ENCODE results near the gene TCEA2. TPM values are rescaled to one million over a fixed set of nuclear protein-coding genes. Genes with fewer than 3 reads are reported as not detected.

Gene TCEA2
- total and polyA plus RNA-seq, 2 of the 13 experiments (the other 11 are each of a cell fraction or from before 2014, with no cell fraction given): 28.1 to 33.7 TPM

DNA sequence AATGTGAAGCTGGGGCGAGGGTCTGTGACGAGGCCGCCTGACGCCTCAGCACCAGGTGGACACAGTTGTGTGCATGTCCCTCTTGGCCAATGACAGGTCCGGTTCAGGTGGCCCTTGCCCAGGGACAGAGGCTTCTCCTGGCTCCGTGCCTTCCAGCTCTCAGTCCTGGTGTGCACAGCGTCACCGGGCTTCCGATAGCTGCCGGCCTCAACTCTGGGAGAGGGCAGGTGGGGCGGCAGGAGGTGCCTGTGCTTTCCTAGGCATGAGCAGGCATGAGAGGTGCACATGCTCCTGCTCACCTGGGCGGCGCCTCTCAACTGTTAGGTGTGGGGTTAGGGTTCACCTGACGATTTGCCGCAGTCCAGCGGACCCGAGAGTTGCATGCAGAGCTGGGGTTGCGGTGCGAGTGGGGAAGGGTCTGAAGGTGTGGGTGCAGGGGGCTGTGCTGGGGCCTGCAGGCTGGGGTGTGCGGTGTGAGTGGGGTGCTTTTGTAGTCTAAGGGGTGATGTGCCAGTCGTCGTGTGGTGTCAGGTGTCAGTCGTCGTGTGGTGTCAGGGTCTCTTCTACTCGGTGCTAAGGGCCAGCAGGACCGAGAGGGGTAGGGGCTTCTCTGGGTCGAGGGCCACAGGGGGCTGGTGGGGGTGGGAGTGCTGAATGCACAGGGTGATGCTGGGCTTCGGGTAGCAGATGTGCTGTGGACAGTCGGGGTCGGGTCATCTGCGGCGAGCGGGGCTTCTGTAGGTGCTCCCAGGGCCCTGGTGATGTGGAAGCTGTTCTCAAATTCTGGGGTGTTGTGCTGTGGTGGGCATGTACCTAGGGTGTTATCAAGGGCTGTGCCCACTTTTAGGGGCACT lies 9.8 kb upstream of the TCEA2 start (continued):
- TF ChIP-seq, protein P1, sequence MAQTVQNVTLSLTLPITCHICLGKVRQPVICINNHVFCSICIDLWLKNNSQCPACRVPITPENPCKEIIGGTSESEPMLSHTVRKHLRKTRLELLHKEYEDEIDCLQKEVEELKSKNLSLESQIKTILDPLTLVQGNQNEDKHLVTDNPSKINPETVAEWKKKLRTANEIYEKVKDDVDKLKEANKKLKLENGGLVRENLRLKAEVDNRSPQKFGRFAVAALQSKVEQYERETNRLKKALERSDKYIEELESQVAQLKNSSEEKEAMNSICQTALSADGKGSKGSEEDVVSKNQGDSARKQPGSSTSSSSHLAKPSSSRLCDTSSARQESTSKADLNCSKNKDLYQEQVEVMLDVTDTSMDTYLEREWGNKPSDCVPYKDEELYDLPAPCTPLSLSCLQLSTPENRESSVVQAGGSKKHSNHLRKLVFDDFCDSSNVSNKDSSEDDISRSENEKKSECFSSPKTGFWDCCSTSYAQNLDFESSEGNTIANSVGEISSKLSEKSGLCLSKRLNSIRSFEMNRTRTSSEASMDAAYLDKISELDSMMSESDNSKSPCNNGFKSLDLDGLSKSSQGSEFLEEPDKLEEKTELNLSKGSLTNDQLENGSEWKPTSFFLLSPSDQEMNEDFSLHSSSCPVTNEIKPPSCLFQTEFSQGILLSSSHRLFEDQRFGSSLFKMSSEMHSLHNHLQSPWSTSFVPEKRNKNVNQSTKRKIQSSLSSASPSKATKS (CRISPR knock-in tag; IDR thresholded peaks at IDR 0.05): no peak
- no peak for TF ChIP-seq ZBTB7A (CRISPR knock-in tag; IDR thresholded peaks at IDR 0.05)
- TF ChIP-seq TBP (CRISPR knock-in tag; IDR thresholded peaks at IDR 0.05): no peak
- TF ChIP-seq ZSCAN29 (CRISPR knock-in tag; conservative IDR thresholded peaks at IDR 0.05): no peak; the same call in 1 of the 2 replicates
- TF ChIP-seq ZNF768 (CRISPR knock-in tag; IDR thresholded peaks at IDR 0.05): no peak
- TF ChIP-seq KMT2B (CRISPR knock-in tag; IDR thresholded peaks at IDR 0.05): peak; percentile 52; the same call in 1 of the 2 replicates
- TF ChIP-seq ZNF549 (CRISPR knock-in tag; IDR thresholded peaks at IDR 0.05): no peak
- TF ChIP-seq EED (CRISPR knock-in tag; IDR thresholded peaks at IDR 0.05): no peak
- peak; percentile 53 for TF ChIP-seq RARA (CRISPR knock-in tag; IDR thresholded peaks at IDR 0.05)
- peak; percentile 92 for TF ChIP-seq ZSCAN21 (CRISPR knock-in tag; IDR thresholded peaks at IDR 0.05; ENCODE audit: borderline replicate concordance)
- TF ChIP-seq, protein P2, sequence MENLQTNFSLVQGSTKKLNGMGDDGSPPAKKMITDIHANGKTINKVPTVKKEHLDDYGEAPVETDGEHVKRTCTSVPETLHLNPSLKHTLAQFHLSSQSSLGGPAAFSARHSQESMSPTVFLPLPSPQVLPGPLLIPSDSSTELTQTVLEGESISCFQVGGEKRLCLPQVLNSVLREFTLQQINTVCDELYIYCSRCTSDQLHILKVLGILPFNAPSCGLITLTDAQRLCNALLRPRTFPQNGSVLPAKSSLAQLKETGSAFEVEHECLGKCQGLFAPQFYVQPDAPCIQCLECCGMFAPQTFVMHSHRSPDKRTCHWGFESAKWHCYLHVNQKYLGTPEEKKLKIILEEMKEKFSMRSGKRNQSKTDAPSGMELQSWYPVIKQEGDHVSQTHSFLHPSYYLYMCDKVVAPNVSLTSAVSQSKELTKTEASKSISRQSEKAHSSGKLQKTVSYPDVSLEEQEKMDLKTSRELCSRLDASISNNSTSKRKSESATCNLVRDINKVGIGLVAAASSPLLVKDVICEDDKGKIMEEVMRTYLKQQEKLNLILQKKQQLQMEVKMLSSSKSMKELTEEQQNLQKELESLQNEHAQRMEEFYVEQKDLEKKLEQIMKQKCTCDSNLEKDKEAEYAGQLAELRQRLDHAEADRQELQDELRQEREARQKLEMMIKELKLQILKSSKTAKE (CRISPR knock-in tag; IDR thresholded peaks at IDR 0.05; ENCODE audit: borderline replicate concordance): peak; percentile 67; the same call in 1 of the 2 replicates
- TF ChIP-seq PCBP2 (optimal IDR thresholded peaks at IDR 0.05; ENCODE audit: low read depth, low read length, poor library complexity, severe bottlenecking): no peak
- TF ChIP-seq, protein P3, sequence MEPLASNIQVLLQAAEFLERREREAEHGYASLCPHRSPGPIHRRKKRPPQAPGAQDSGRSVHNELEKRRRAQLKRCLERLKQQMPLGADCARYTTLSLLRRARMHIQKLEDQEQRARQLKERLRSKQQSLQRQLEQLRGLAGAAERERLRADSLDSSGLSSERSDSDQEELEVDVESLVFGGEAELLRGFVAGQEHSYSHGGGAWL (CRISPR knock-in tag; IDR thresholded peaks at IDR 0.05): no peak
- TF ChIP-seq MAZ (IDR thresholded peaks at IDR 0.05; ENCODE audit: borderline replicate concordance, low read depth, low read length): no peak
- TF ChIP-seq MAZ (CRISPR knock-in tag; IDR thresholded peaks at IDR 0.05; ENCODE audit: low read depth): peak; percentile 16; the same call in 1 of the 2 replicates
- no peak for TF ChIP-seq ZMYM4 (CRISPR knock-in tag; IDR thresholded peaks at IDR 0.05)
- TF ChIP-seq ZNF670 (CRISPR knock-in tag; IDR thresholded peaks at IDR 0.05; ENCODE audit: borderline replicate concordance): no peak
- peak; percentile 34; the same call in 1 of the 2 replicates for TF ChIP-seq ZNF672 (CRISPR knock-in tag; IDR thresholded peaks at IDR 0.05)
- no peak for TF ChIP-seq GTF2F1 (IDR thresholded peaks at IDR 0.05; ENCODE audit: low read length)
- TF ChIP-seq ZNF605 (CRISPR knock-in tag; IDR thresholded peaks at IDR 0.05): peak; percentile 33; the same call in 1 of the 2 replicates
- TF ChIP-seq ZFP36L2 (CRISPR knock-in tag; IDR thresholded peaks at IDR 0.05): no peak; the same call in 1 of the 2 replicates
- TF ChIP-seq ZBTB1 (CRISPR knock-in tag; IDR thresholded peaks at IDR 0.05; ENCODE audit: borderline replicate concordance): no peak
- TF ChIP-seq, protein P4, sequence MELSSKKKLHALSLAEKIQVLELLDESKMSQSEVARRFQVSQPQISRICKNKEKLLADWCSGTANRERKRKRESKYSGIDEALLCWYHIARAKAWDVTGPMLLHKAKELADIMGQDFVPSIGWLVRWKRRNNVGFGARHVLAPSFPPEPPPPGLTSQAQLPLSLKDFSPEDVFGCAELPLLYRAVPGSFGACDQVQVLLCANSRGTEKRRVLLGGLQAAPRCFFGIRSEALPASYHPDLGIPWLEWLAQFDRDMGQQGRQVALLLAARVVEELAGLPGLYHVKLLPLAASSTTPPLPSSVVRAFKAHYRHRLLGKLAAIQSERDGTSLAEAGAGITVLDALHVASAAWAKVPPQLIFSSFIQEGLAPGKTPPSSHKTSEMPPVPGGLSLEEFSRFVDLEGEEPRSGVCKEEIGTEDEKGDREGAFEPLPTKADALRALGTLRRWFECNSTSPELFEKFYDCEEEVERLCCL (CRISPR knock-in tag; IDR thresholded peaks at IDR 0.05; ENCODE audit: borderline replicate concordance): no peak
